GM21737 (cell line): ENCODE data around the gene ASXL1.

Experiments
- ATAC-seq: cut with Tn5 transposase; IDR thresholded peaks from one replicate; pipeline ENCODE4 v1.9.1; 2021; ENCODE audit warnings: mild to moderate bottlenecking, moderate library complexity; ENCODE audit not compliant: unreplicated experiment

ASXL1 gene

GRCh38 chr20:32450484-32451061 is 92.4 kb downstream of the ASXL1 start:
- ATAC-seq = no peak

GRCh38 chr20:32451340-32451681 is 93.2 kb downstream of the ASXL1 start:
- no peak for ATAC-seq

- ATAC-seq = no peak
Measured at GRCh38 chr20:32451682-32452461, 93.7 kb downstream of the ASXL1 start.

GRCh38 chr20:32452776-32453466 is 94.8 kb downstream of the ASXL1 start:
- no peak for ATAC-seq

- no peak for ATAC-seq
Measured at GRCh38 chr20:32453467-32454163, 95.5 kb downstream of the ASXL1 start.

GRCh38 chr20:32454164-32455145 is 96.3 kb downstream of the ASXL1 start:
- no peak for ATAC-seq

- no peak for ATAC-seq
Measured at GRCh38 chr20:32455171-32455900, 97.2 kb downstream of the ASXL1 start.

GRCh38 chr20:32455901-32456701 is 98.0 kb downstream of the ASXL1 start:
- no peak for ATAC-seq

- no peak for ATAC-seq
Measured at GRCh38 chr20:32456869-32457478, 98.8 kb downstream of the ASXL1 start.

GRCh38 chr20:32457479-32457986 is 99.4 kb downstream of the ASXL1 start:
- no peak for ATAC-seq

GRCh38 chr20:32458061-32458836 is 100.1 kb downstream of the ASXL1 start:
- no peak for ATAC-seq

GRCh38 chr20:32458837-32459220 is 100.7 kb downstream of the ASXL1 start:
- no peak for ATAC-seq

- no peak for ATAC-seq
Measured at GRCh38 chr20:32460231-32460630, 102.1 kb downstream of the ASXL1 start.

- ATAC-seq = no peak
Measured at GRCh38 chr20:32460683-32461320, 102.7 kb downstream of the ASXL1 start.

- no peak for ATAC-seq
Measured at GRCh38 chr20:32461836-32462600, 103.9 kb downstream of the ASXL1 start.

- no peak for ATAC-seq
Measured at GRCh38 chr20:32462900-32463641, 104.9 kb downstream of the ASXL1 start.
